Lung (tissue), 12 donors: Measurements from ENCODE around the gene HYAL3. TPM values are rescaled to one million over a fixed set of nuclear protein-coding genes. Genes with fewer than 3 reads are reported as not detected.

Source experiments
- ATAC-seq: fragments of 200-7000 bp; cut with Tn5 transposase; one replicate; pipeline ENCODE4 v1.9.1; 2020; ENCODE audit warnings: moderate number of reproducible peaks; ENCODE audit not compliant: insufficient read depth, low FRiP score
- DNase-seq, 3 donors: peaks; one replicate each; pipeline ENCODE4 v3.0.0-alpha.2; 2013 to 2017
- H3K27ac ChIP-seq, 2 donors: one replicate each; pipeline ENCODE4 v1.5.1; 2013; ENCODE audit warnings: mild to moderate bottlenecking in 2 of 2, moderate library complexity in 2 of 2, control low read depth in 1 of 2, inconsistent platforms in 1 of 2, low read depth in 1 of 2, low read length in 1 of 2
- H3K27me3 ChIP-seq, 3 donors: one replicate each; pipeline ENCODE4 v1.5.1; 2013; ENCODE audit warnings: low read length in 2 of 3; ENCODE audit not compliant: control insufficient read depth in 3 of 3, insufficient read depth in 3 of 3
- H3K36me3 ChIP-seq, 4 donors: one replicate each; pipeline ENCODE4 v1.5.1; 2013; ENCODE audit warnings: low read length in 4 of 4, mild to moderate bottlenecking in 1 of 4, moderate library complexity in 1 of 4; ENCODE audit not compliant: control insufficient read depth in 4 of 4, insufficient read depth in 4 of 4
- H3K4me1 ChIP-seq, 5 donors: one replicate each; pipeline ENCODE4 v1.5.1; 2013; ENCODE audit warnings: low read length in 5 of 5, mild to moderate bottlenecking in 2 of 5, moderate library complexity in 1 of 5; ENCODE audit not compliant: control insufficient read depth in 5 of 5, insufficient read depth in 5 of 5
- H3K4me3 ChIP-seq: one replicate; pipeline ENCODE4 v1.5.1; 2013; ENCODE audit warnings: mild to moderate bottlenecking, control low read depth, moderate library complexity
- H3K9ac ChIP-seq, 2 donors: one replicate each; pipeline ENCODE4 v1.5.1; 2013; ENCODE audit warnings: low read length in 2 of 2, control low read depth in 1 of 2; ENCODE audit not compliant: insufficient read depth in 1 of 2
- H3K9me3 ChIP-seq, 4 donors: one replicate each; pipeline ENCODE4 v1.5.1; 2013; ENCODE audit warnings: low read length in 3 of 4, mild to moderate bottlenecking in 1 of 4, moderate library complexity in 1 of 4; ENCODE audit not compliant: control insufficient read depth in 4 of 4, insufficient read depth in 3 of 4
- WGBS, 2 donors: extraction: QIAGEN DNeasy Blood & Tissue Kit; methylation state at CpG; one replicate each; pipeline ENCODE4 v1.1.7; 2013; 5-methylcytosine and 5-hydroxymethylcytosine counted together
- polyA plus RNA-seq, 2 donors: library from polyadenylated mRNA; stranded (reverse); fragments of 200-250 nt; gene quantifications; one replicate each; pipeline ENCODE4 v1.2.1, GENCODE V29; 2013
- total RNA-seq, 2 donors: library from RNA; depleted of rRNA in 1 of 2; stranded (reverse); fragments of >200 nt in 1 of 2; gene quantifications; one replicate each; pipeline ENCODE4 v1.2.1, GENCODE V29; 2014 to 2021
- TF ChIP-seq, protein P1 (sequence below): IDR thresholded peaks from 2 replicates; pipeline ENCODE4 v1.5.1; 2012; ENCODE audit warnings: mild to moderate bottlenecking; ENCODE audit errors: control extremely low read depth, extremely low read depth
- donor health status: control.
- donor health status: control.
- donor health status: Bipolar disorder and iron deficiency.
- donor health status: healthy.
- donor health status: DM: yes; HTN: yes; CAD: no.

The HYAL3 gene
- total and polyA plus RNA-seq, 4 donors: 1.4 to 4.9 (median 3.3) TPM

DNA sequence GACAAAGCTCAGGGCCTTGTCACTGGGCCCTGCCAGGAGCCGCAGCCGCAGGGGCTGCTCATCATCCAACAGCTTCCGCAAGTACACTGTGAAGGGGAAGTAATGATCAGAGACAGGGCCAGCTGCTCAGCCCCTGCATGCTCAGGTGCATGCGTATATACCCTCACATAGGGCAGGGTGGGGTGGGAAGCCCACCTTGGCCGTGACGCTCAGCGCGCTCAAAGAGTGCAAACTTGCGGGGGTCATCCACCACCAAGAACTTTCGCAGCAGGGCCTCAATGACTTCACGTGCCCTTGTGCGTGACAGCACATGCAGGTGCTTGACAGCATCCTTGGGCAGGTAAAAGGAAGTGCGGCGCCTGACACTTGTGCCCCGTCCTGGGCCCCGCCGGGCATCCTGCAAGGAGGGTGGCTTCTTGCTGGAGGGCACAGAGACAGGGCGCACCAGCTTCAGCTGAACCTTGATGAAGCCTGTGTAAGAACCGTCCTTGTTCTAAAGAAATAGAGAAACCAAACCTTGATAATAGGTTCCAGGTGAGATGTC is 32.2 kb upstream of the HYAL3 start:
- ATAC-seq: no peak
- WGBS, 2 donors: 96 to 97% methylated on average over 19 of the region's 19 CpGs

DNA sequence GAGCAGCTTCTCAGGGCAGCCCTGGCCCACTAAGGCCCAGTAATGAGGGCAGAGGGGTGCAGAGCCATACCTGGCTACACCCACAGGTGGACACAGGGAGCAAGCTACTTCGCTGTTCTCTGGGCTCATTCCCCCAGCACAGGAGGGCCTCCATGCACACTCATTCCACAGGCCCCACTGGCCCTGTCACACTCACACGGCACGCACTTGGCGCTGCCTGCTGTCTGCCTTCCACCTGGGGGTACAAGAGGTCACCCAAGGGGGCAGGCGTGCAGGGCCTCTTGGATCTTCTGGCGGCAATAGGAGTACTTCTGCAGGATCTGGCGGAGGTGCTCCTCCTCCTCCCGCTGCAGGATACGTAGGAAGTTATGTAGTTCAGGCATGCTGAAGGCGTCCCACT is 31.1 kb upstream of the HYAL3 start:
- H3K9ac ChIP-seq: no peak overlapping the region
- no peak overlapping the region for H3K27ac ChIP-seq
- TF ChIP-seq, protein P1, sequence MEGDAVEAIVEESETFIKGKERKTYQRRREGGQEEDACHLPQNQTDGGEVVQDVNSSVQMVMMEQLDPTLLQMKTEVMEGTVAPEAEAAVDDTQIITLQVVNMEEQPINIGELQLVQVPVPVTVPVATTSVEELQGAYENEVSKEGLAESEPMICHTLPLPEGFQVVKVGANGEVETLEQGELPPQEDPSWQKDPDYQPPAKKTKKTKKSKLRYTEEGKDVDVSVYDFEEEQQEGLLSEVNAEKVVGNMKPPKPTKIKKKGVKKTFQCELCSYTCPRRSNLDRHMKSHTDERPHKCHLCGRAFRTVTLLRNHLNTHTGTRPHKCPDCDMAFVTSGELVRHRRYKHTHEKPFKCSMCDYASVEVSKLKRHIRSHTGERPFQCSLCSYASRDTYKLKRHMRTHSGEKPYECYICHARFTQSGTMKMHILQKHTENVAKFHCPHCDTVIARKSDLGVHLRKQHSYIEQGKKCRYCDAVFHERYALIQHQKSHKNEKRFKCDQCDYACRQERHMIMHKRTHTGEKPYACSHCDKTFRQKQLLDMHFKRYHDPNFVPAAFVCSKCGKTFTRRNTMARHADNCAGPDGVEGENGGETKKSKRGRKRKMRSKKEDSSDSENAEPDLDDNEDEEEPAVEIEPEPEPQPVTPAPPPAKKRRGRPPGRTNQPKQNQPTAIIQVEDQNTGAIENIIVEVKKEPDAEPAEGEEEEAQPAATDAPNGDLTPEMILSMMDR: no peak
- ATAC-seq: no peak
- no peaks in the 10 kb centered on the region for H3K27me3 ChIP-seq
- 94 to 96% methylated on average over 10 of the region's 10 CpGs for WGBS, 2 donors
- H3K36me3 ChIP-seq: peaks cover 27 to 44% (median 35%) of the 10 kb centered on the region in 4 donors
- H3K4me3 ChIP-seq: no peak overlapping the region
- H3K9me3 ChIP-seq: no peaks in the 10 kb centered on the region
- no peak for DNase-seq
- peaks cover 2 to 22% (median 11%) of the 10 kb centered on the region in 5 donors for H3K4me1 ChIP-seq

More for the DNA sequence above, 32.2 kb upstream of the HYAL3 start:
- H3K4me1 ChIP-seq: peaks cover 7 to 29% (median 16%) of the 10 kb centered on the region in 5 donors
- no peaks in the 10 kb centered on the region for H3K27me3 ChIP-seq
- no peak overlapping the region for H3K27ac ChIP-seq
- peaks cover 27 to 38% (median 32%) of the 10 kb centered on the region in 4 donors for H3K36me3 ChIP-seq
- H3K9me3 ChIP-seq: no peaks in the 10 kb centered on the region
- TF ChIP-seq, protein P1: no peak
- H3K9ac ChIP-seq: no peak overlapping the region
- H3K4me3 ChIP-seq: no peak overlapping the region
- no peak for DNase-seq

DNA sequence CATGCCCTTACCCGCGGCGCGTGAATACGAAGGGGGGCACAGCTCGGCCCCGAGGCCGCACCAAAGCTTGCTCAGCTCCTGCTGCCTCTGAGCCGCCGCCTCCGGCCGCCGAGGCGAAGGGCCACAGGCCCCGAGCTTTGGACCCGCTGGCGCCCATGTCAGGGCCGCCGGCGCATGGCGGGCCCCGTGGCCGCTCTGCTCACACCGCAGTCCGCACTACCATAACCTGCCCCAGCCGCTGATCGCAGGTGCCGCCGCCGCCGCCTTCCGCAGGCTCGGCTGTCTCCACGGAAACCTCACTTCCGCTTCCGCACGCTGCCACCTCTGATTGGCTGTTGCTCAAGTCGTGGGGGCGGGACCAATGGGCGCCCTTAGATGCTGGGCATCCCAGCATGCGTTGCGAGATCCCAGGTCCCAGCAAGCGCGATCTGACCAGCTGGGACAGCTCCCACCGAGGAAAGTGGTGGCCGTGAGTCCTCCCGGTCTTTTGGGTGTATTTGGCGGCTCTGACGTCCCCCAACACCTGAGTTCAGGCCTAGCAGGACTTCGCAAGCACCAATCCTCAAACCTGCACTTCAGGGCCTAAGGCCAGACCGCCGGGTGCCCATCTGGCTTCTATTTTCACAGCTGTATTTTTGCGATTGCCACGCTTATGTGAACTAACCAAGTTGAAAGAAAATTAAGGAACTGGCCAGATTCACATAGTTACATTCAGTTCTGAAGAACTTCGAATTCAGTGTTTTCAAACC is 28.9 kb upstream of the HYAL3 start, which contains the start of gene TUSC2:
TSS of gene TUSC2 (minus strand) at position 281 of the 749 bp plus-strand sequence. CDS start at position 157, 124 bp downstream.
- H3K27ac ChIP-seq: peak within 1 kb of the TSS; percentile 82 to 89
- H3K4me1 ChIP-seq: peaks cover 2 to 23% (median 9%) of the 10 kb centered on the region in 5 donors
- peak; percentile 96 to 98 (median 98) for DNase-seq
- 2 to 3% methylated on average over 55 of the region's 55 CpGs for WGBS, 2 donors
- no peaks in the 10 kb centered on the region for H3K9me3 ChIP-seq
- peak within 1 kb of the TSS; percentile 86 for H3K4me3 ChIP-seq
- TF ChIP-seq, protein P1: no peak
- peak within 1 kb of the TSS; percentile 57 to 62 for H3K9ac ChIP-seq
- H3K27me3 ChIP-seq: no peaks in the 10 kb centered on the region
- peaks cover 27 to 46% (median 32%) of the 10 kb centered on the region in 4 donors for H3K36me3 ChIP-seq
- peak; percentile 90 for ATAC-seq
